ENCODE results near the gene PDZD2.
A peak's percentile ranks its signal among the peaks of the same experiment; 100 is the strongest.
"Not testable (repeated sequence)": the region's sequence is repeated elsewhere in the genome, so short reads cannot be mapped to it uniquely, and the experiment has no call there.

Gene PDZD2

DNA sequence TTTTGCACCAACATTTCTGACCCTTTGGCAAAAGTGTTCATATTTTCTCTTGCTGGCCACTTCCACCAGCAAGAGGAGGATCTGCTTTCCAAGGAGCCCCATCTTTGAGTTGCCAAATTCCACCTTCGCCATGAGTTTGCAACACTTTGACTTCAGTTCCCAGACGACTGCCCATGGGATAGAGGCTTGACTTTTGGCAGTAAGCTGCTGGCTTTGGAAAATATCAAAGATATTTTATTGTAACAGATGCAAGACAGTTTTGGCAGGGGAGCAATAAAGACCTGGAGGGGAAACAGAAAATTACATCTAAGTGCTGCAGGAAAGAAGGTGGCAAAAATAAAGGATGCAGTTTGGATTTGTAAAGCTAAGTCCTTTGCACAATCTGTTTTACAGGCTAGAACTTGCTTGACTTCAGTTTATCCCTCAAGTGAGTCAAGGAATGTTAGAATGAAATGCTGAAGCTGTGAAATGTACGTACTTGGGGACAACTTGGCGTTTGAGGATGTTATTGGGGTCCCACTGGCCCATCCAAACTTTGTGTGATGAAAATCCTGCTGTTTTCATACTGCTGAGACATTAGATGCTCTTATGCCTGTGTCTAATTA, 302.3 kb downstream of the PDZD2 start:
- DNase-seq: no peak

DNA sequence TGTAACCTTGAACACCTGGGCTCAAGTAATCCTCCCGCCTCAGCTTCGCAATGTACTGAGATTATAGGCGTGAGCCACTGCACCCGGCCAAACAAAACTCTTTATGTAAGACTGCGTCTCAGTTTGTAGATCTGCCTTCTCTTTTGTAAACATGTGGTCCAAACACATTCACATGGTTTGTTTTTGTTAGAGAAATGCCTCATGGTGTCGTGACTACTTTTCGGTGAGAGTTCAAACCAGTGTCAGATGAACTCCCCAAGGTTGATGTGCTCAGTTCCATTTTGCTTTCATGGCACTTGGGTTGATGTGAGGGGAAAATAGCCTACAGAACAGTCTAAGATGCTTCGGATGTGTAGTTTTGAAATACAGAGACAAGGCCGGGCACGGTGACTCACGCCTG, 303.6 kb downstream of the PDZD2 start:
- DNase-seq: no peak

DNA sequence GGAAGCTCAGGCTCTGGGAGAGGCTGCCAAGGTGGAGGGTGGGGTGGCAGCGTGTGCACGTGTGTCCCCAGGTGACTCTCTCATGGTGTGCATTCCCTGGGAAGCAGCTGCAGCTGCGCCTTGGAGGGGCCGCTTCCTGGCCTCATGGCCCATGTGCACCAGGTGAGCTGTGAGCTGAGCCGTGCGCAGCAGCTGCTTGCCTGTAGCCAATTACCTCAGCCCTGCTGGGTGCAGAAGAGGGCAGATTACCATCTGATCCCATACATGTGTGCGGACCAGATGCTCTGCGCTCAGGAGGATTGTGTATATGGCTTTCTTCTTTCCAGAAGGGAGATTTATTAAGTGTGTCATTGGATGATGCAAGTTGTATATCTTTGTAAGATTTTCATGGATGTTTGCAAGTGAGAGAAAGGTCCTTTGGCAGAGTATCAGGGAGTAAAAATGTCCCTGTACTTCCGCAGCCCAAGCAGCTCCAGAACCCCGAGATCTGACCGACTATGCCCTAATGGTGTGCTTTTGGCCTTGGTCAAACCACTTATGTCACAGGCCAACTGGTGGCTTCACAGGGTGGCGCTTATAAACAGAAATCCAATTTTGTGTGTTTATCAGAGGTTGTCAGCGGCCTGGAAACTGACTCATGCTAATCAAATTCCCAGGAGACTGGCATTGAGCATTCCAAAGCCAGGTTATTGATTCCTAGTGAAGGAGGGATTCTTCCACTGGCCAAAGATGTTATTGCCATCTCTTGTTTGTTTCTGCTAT, 305.9 kb downstream of the PDZD2 start:
- no peak for DNase-seq

DNA sequence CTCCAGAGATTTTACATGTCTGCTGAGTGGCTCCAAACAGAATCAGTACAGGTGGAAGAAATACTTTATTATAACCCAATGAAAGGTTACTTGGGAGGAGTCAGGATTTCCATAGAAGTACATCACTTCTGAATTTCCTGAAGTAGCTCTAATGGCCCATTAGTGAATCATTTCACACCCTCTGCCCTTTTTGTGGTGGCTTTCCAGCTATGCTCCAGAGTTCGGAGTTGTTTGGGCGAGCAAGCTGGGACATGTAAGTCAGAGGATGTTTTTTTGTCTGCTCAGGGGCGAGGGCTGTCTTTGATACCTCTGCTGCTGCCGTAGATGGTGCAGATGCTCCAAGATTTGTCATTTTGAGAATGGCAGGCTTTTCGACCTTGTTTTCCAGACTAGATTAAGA, 309.1 kb downstream of the PDZD2 start:
- DNase-seq: no peak

DNA sequence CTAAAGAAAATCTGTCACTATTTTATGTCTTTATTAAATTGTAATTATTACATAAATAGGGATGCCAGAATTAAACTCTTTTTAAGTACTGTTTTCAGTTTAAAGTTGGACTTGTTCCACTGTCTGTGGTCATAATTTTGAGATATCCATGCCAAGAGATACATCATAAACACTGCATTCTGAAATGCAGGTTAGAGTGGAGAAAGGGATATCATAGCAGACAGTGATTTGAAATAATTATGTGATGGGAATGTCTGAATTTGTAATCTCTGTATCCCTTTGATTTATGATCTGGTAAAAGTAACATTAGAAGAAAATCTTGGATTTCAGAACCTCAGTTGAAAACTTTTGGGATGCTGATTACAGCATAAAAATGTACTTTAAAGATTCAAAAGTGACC, 313.1 kb downstream of the PDZD2 start:
- no peak for DNase-seq

DNA sequence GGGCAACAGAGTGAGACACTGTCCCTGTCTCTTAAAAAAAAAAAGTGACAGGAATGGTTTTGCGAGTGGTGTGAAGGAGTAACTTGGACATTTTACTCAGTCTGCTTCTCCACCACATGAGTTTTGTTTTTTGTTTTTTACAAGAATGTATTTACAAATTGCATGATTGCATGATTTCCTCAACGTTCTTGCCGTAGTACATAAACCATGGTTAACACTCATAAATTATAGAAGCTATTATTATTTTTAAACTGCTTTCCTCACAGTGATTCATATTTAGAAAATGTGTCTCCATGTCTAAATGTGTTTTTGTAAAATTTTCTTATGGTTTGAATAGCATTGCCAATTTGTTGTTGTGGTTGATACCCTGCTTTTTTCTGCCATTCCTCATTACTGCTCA, 315.2 kb downstream of the PDZD2 start:
- no peak for DNase-seq

DNA sequence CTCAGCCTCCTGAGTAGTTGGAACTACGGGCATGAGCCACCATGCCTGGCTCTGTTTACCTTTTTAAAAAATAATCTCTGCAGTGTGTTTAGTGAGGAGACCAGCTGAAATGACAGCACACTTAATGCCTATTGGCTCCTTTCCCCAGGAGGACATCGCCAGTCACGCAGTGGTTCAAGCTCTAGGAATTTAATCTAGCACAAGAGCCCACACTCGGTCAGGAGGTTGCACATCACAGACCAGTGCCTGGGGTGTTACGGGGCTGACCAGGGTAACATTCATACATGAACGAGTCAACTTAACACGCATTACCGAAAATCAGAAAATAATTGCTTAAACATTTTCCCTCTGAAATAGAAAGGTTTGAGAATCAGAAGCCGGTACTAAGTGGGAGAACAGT, 318.2 kb downstream of the PDZD2 start:
- DNase-seq: no peak

DNA sequence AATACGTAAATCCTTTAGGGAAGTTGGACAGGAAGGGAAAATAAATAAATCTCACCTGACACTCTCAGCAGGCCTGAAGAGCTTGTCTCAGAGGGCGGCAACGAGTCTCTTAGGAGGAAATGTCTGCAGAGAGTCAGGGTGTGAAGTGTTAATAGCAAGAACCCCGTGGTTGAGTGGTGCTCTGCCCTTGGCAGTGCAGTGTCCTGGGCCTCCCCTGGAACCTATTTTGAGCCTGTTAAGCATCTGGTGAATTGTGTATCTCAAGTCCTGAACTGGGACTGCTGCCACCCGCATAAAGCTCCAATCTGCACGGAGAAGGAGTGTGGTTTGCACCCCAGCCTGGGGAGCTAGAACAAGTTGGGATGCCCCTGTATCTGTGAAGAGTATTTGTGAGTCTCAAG, 323.4 kb downstream of the PDZD2 start:
- no peak for DNase-seq

DNA sequence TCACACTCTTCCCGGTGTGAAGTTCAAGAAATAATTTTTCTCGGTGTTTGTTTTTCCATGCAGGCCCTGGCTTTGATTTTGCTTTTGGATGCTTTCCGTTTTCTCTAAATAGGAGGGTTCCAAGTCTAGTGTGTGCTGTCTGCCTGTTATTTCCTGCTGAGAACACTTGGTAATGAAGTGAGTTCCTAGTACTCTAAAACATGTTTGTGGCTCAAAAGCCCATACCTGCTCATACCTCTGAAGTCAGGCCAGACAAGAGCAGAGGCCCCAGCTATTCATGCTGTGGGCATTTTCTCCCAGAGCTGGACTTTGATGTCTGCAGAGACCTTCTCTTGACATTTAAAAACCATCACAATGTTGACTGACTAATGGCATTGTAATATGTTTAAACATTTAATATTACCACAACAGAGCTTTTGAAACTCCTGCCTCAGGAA, 324.0 kb downstream of the PDZD2 start:
- DNase-seq: peak; percentile 59

DNA sequence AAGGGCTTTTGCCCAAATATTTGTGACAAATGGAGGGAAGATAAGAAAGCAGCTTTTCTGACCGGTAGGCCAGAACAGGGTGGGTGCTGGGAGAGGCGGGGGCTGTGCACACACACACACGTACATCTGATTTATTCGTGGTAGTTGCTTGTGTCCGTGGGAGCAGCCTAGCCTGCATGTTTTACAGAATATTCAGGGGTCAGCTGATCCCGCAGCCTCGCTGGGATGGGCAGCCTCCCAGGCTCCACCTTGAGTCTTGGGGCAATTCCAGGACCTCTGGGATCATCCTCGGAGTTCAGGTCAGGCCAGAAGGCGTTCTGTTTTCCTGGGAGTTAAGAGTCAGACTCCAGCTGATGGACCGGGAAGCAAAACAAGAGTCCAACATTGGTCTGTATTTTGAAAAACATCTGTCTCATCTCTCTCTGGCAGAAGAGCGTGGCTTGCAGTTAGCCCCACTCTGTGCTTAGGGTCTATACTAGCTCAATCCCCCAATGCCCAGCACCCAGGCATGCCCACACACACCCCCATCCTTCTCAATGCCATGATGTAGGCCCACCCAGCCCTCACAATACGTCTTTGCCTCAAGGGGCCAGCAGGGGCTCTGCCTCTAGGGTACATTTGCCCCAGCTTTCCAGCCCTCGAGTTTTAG, 324.6 kb downstream of the PDZD2 start:
- peak; percentile 59 for DNase-seq

DNA sequence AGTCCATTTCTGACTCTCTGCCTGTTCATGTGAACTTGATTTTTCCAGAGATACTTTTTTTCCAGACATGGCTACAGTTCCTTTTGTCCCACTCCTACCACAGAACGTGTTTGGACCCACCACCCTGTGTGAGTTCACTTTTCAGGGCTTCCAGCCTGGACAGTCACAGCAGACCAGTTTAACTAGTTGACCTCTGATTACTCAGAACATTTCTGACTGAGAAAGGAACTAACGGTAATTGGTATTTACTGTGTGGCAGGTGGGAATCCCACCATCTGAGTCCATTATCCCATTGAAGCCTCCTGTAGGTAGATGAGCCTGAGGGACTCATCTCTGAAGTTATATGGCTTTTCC, 325.1 kb downstream of the PDZD2 start:
- DNase-seq: no peak

DNA sequence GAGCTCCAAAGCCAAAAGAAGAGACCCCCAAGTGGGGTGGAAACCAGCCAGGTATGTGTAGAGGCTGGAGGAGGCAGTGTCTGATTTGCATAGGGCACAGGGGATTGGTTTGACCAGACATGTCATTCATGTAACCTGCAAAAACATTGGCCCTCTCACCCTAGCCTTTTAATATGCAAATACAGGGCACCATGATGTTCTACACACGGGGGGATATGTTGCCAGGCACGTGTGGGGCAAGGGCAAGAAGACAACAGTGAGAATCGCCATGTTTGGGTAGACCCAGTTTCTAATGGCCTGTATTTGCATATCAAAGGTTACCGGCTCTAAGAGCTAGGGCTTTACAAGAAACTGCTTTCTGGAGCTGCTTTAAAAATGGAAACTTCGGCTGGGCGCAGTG, 326.3 kb downstream of the PDZD2 start:
- DNase-seq: no peak

DNA sequence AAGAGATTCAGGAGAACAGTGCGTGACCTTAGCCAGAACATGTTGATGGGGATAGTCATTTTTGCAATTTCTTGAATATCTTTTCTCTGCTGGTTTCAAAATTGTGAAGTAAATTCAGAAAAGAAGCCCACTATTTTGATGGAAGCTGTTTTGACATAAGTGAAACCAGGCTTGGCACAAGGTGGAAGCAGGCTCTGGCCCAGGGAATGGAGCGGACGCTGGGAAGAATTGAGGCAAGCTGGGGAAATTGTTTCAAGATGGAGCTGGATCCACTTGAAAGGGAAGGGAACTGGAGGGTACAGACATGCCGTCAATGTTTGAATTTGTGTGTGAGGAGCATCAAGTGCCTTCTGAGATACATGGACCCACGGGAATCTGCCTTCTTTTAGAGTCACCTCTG, 328.0 kb downstream of the PDZD2 start:
- DNase-seq: no peak

DNA sequence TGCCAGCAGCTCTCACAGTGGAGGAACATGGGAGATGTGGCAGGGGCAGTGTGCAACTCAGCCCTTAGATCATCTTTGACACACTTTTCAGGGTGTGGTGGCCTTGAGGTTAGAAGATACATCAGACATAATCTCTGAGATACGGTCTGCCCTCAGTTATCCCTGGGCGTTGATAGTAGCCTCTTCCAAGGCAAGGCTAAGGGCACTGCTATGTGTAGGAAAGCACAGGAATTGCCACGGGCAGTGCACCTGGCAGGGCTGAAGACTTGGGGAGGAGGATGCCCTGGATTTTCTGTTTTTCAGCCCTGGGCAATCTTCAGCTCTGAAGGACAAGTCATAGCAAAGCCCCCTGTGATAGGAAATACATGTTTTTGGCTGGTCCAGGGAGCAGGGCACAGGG, 328.5 kb downstream of the PDZD2 start:
- no peak for DNase-seq

DNA sequence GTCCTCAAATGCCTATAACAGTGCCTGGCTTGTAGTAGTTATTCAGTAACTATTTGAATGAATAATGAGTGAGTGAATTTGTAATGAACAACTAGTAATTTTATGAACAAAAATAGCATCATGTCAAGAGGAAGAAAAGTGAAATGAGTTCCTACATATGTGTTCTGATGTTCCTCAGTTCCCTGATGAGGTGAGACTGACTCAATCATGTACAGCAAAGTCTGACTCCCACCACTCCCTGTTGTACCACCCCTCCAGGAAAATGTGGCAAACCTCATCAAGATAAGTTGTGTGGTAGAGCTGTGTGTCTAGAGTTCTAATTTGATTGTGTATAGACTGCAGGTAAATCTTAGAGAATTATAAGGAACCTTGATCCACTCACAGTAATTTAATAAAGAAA, 333.6 kb downstream of the PDZD2 start:
- DNase-seq: no peak

DNA sequence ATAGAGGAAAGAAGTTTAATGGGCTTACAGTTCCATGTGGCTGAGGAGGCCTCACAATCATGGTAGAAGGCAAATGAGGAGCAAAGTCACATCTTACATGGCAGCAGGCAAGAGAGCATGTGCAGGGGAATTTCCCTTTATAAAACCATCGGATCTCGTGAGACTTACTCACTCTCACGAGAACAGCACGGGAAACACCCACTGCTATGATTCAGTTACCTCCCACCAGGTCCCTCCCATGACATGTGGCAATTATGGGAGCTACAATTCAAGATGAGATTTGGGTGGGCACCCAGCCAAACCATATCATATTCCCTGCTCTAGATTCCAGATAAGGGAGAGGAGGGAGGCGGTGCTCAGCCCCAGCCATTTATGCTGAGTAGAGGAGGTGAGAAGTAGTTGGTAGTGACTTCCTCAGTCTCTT, 336.3 kb downstream of the PDZD2 start:
- not testable (repeated sequence) for DNase-seq

DNA sequence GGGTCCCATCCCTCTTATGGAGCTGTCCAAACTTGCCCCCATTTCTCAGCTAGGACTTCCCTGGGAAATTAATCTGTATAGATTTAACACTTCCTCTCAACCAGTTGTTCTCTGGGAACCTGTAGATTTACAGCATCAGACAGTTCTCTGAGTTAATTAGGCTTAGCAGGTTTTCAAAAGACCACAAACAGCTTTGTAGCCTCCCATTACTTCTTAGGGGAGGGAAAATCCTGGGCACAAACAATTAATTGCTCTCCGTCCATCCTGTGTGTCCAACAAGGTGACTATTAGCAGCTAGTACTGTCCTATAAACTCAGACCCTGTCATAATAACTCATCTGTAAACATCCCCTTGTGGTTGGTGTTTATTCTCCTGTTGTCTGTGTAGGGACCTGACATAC, 337.2 kb downstream of the PDZD2 start:
- no peak for DNase-seq

DNA sequence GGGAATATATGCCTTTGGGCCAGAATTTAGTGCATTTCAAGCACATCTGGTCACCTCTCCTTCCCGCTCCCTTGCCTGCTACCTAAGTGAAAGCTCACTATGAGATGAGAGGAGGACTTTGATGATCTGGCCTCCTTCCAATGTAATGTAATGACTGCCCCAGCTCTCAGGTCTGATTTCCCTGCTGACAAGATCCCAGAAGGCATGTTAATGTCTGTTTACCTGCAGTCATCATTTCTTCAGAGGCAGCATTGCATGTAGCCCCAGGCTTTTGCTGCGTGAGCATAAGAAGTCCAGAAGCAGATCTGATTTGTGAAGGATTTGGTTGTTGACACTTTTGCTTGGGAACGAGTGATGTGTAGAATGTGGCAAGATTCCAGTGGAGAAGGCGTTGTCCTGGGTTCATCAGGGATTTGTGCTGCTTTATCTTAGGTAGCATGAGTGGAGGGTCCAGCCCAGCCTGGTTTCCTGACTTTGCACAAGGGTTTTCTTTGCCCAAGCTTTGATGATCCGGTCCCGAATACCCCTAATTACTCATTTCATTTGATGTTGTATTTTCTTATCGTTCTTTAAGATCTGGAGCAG, 342.5 kb downstream of the PDZD2 start:
- DNase-seq: no peak

DNA sequence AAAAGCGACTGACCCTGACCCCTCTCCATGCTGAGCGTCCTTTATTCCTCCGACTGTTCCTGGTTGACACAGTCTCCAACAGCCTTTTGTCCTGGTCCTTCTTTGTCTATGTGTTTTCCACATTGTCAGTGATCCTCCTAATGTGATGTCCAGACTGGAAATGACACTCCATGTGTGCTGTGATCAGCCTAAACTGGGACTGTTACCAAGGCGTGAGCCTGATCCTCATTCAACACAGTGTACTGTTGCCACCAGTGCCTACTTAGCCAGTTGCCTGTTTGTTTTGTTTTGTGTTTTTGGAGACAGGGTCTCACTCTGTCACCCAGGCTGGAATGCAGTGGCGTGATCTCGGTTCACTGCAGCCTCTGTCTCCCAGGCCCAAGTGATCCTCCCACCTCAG, 343.1 kb downstream of the PDZD2 start:
- no peak for DNase-seq

DNA sequence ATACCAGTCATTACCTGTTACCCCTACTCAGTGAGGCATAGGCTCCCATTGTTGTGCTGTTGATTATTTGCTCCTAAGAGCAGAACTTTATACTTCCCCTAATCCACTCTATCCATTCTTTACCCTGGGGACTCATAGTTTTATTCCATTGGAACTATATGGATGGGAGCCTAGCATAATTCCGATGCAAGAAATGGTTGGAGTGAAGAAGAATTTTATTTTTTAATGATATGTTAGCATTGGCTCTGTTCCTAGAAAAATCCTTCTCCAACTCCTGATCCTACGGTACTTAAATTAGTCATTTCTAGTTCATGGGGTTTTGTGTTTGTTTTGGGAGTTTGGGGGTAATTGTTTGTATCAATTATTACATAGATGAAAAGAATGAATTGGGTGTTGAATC, 343.7 kb downstream of the PDZD2 start:
- DNase-seq: no peak

DNA sequence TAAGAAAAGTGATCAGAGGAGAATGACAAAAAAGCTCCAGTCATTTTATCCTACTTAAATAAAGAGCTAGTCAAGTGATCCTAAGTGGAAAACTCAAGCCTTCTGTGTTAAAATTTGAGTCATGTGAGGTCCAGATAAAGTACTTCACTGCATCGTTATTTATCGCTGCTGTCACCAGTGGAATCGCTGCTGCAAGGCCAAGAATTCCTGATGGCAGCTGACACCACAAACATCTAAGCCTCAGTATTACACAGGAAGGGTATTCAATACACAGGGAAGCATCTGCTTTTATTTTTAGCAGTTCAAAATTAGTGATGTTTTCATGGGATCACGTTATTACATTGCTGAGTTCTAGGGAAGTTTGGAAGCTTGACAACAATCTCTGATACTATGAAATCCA, 344.9 kb downstream of the PDZD2 start:
- no peak for DNase-seq

DNA sequence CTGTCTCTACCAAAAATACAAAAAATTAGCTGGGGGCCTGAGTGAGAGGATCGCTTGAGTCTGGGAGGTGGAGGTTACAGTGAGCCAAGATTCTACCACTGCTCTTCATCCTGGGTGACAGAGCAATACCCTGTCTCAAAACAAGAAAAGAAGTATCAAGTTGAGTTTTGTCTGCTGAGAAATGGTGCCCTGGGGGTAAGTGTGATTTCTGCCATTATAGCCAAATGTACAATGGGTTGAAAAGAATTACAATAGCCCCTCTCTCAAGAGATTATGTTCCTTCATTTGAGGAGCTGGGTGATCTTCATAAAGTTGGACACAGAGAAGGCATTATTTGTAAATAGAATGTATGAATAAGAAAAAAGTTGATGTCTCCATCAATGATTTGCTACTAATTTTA, 345.8 kb downstream of the PDZD2 start:
- DNase-seq: no peak

DNA sequence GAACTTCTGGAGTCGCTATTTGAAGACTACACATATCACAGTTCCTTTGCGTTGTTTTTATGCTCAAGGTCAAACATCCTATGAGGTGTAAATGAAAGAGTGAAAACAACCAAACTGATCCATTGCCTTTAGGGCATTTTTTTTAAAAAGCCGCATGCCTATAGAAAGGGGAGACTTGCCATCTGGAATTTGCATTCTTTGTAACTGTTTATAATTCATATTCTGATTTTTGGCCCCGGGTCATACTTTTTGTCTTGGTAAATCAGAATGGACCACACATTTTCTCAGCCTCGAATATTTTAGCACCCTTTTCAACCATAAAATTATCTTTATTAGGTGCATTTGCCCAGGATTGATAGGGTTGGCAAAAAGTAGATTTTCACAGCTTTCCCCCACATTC, 347.2 kb downstream of the PDZD2 start:
- DNase-seq: no peak

All from kidney glomerular epithelial cell (primary cell).